NCI-H1417 (cell line): ENCODE data around the gene RUNDC3A.
A peak's percentile ranks its signal among the peaks of the same experiment; 100 is the strongest.
"Not testable (repeated sequence)": the region's sequence is repeated elsewhere in the genome, so short reads cannot be mapped to it uniquely, and the experiment has no call there.

ENCODE experiments used
- DNase-seq, 3 experiments: peaks; one replicate each; lab custom pipeline; 2025; lab: John Stamatoyannopoulos, UW

Gene RUNDC3A

GRCh38 chr17:44318077-44318892 is 9.9 kb downstream of the RUNDC3A start:
- DNase-seq, result no peak

- no peak for DNase-seq
Measured at GRCh38 chr17:44320066-44320465, 11.7 kb downstream of the RUNDC3A start.

- no peak for DNase-seq
Measured at GRCh38 chr17:44321246-44322120, 13.1 kb downstream of the RUNDC3A start.

GRCh38 chr17:44322236-44322895 is 14.0 kb downstream of the RUNDC3A start:
- DNase-seq, result no peak

- no peak for DNase-seq
Measured at GRCh38 chr17:44323359-44324091, 15.1 kb downstream of the RUNDC3A start.

- peak in 1 of 3 experiments; percentile 64 for DNase-seq
Measured at GRCh38 chr17:44324092-44324570, 15.7 kb downstream of the RUNDC3A start.

GRCh38 chr17:44324571-44325275 is 16.3 kb downstream of the RUNDC3A start, which contains the start of gene SLC25A39:
SLC25A39 (minus strand) TSS chr17:44324823; CDS start chr17:44323562, 1,261 bp downstream.
- DNase-seq, result peak; percentile 96 to 97 (median 96)

- DNase-seq, result peak; percentile 92 to 97 (median 96)
Measured at GRCh38 chr17:44326861-44327444, 18.6 kb downstream of the RUNDC3A start.

- DNase-seq, result no peak
Measured at GRCh38 chr17:44327715-44328449, 19.5 kb downstream of the RUNDC3A start.

GRCh38 chr17:44329516-44329915 is 21.1 kb downstream of the RUNDC3A start:
- DNase-seq, result not testable (repeated sequence)

GRCh38 chr17:44330263-44330662 is 21.9 kb downstream of the RUNDC3A start:
- DNase-seq, result not testable (repeated sequence)

GRCh38 chr17:44331249-44331760 is 22.9 kb downstream of the RUNDC3A start:
- peak; percentile 74 to 94 (median 91) for DNase-seq

GRCh38 chr17:44333371-44333770 is 25.0 kb downstream of the RUNDC3A start:
- no peak for DNase-seq

GRCh38 chr17:44334315-44334714 is 25.9 kb downstream of the RUNDC3A start:
- no peak for DNase-seq

GRCh38 chr17:44334727-44335126 is 26.3 kb downstream of the RUNDC3A start:
- no peak for DNase-seq

- DNase-seq, result no peak
Measured at GRCh38 chr17:44335564-44335963, 27.2 kb downstream of the RUNDC3A start.

GRCh38 chr17:44335968-44336367 is 27.6 kb downstream of the RUNDC3A start:
- no peak for DNase-seq

GRCh38 chr17:44338702-44339101 is 30.3 kb downstream of the RUNDC3A start:
- DNase-seq, result no peak

- not testable (repeated sequence) for DNase-seq
Measured at GRCh38 chr17:44340553-44340952, 32.2 kb downstream of the RUNDC3A start.
